Liver (tissue), 9 donors: ENCODE results near the gene GRAMD2A. TPM values are rescaled to one million over a fixed set of nuclear protein-coding genes. Genes with fewer than 3 reads are reported as not detected.

Experiments
- DNase-seq: peaks from one replicate; pipeline ENCODE4 v3.0.0-alpha.2; 2017; ENCODE audit warnings: low spot score
- H3K27ac ChIP-seq, 2 donors: one replicate each; pipeline ENCODE4 v1.7.0; 2013; ENCODE audit warnings: inconsistent platforms in 2 of 2, low read length in 2 of 2, control low read depth in 1 of 2, low read depth in 1 of 2, mild to moderate bottlenecking in 1 of 2
- H3K27me3 ChIP-seq, 4 donors: one replicate each; pipeline versions ENCODE4 v1.6.1 to v1.7.0; 2013; ENCODE audit warnings: low read length in 3 of 4, inconsistent platforms in 1 of 4, mild to moderate bottlenecking in 1 of 4, moderate library complexity in 1 of 4; ENCODE audit not compliant: control insufficient read depth in 4 of 4, insufficient read depth in 4 of 4
- H3K36me3 ChIP-seq, 4 donors: one replicate each; pipeline versions ENCODE4 v1.6.1 to v1.7.0; 2013; ENCODE audit warnings: low read length in 3 of 4, mild to moderate bottlenecking in 3 of 4, low read depth in 1 of 4, moderate library complexity in 1 of 4; ENCODE audit not compliant: control insufficient read depth in 4 of 4, insufficient read depth in 3 of 4
- H3K4me1 ChIP-seq, 4 donors: one replicate each; pipeline versions ENCODE4 v1.6.1 to v1.7.0; 2013; ENCODE audit warnings: low read length in 3 of 4, mild to moderate bottlenecking in 3 of 4, moderate library complexity in 1 of 4; ENCODE audit not compliant: control insufficient read depth in 4 of 4, insufficient read depth in 4 of 4
- H3K4me3 ChIP-seq, 3 donors: one replicate each; pipeline versions ENCODE4 v1.6.1 to v1.7.0; 2013; ENCODE audit warnings: low read length in 3 of 3, control low read depth in 1 of 3, low read depth in 1 of 3, mild to moderate bottlenecking in 1 of 3
- H3K9ac ChIP-seq, 2 donors: one replicate each; pipeline ENCODE4 v1.7.0; 2013; ENCODE audit warnings: low read length in 2 of 2, mild to moderate bottlenecking in 2 of 2, moderate library complexity in 2 of 2, control low read depth in 1 of 2, low read depth in 1 of 2
- H3K9me3 ChIP-seq, 4 donors: one replicate each; pipeline versions ENCODE4 v1.6.1 to v1.7.0; 2013; ENCODE audit warnings: low read length in 3 of 4; ENCODE audit not compliant: control insufficient read depth in 4 of 4
- EGR1 ChIP-seq, 2 donors: IDR thresholded peaks; 2 replicates each; pipeline ENCODE4 v1.6.1; 2016 to 2018; ENCODE audit warnings: antibody characterized with exemption in 2 of 2, low read depth in 2 of 2
- FOXA1 ChIP-seq: IDR thresholded peaks from 2 replicates; pipeline ENCODE4 v1.6.1; 2016; ENCODE audit warnings: antibody characterized with exemption
- GABPA ChIP-seq, 2 donors: IDR thresholded peaks in 1 of 2; conservative IDR thresholded peaks in 1 of 2; 2 replicates each; pipeline ENCODE4 v1.6.1; 2016; ENCODE audit warnings: antibody characterized with exemption in 2 of 2, mild to moderate bottlenecking in 1 of 2, moderate library complexity in 1 of 2
- HNF4A ChIP-seq, 2 donors: conservative IDR thresholded peaks; 2 replicates each; pipeline ENCODE4 v1.6.1; 2016; ENCODE audit warnings: antibody characterized with exemption in 2 of 2, mild to moderate bottlenecking in 2 of 2
- RAD21 ChIP-seq, 2 donors: IDR thresholded peaks; 2 replicates each; pipeline ENCODE4 v1.6.1; 2016; ENCODE audit warnings: antibody characterized with exemption in 2 of 2, mild to moderate bottlenecking in 2 of 2
- SP1 ChIP-seq: IDR thresholded peaks from 2 replicates; pipeline ENCODE4 v1.6.1; 2018; ENCODE audit warnings: antibody characterized with exemption, mild to moderate bottlenecking
- WGBS: extraction: QIAGEN DNeasy Blood & Tissue Kit; methylation state at CpG from one replicate; pipeline ENCODE4 v1.1.7; 2013; 5-methylcytosine and 5-hydroxymethylcytosine counted together
- polyA plus RNA-seq, 2 donors: library from polyadenylated mRNA; stranded (reverse) in 1 of 2; unstranded in 1 of 2; fragments of 200-250 nt in 1 of 2; fragments of >200 nt in 1 of 2; fragmentation: Nextera tagmentation in 1 of 2; extraction: Ambion mirVana in 1 of 2; gene quantifications; one replicate each; pipeline versions ENCODE4 v1.2.1 to v1.2.3, GENCODE V29; 2013 to 2015
- total RNA-seq, 2 donors: library from RNA; depleted of rRNA; stranded (reverse); fragments of >200 nt; gene quantifications; one replicate each; pipeline ENCODE4 v1.2.3, GENCODE V29; 2014
- TF ChIP-seq, protein P1 (sequence below): IDR thresholded peaks from 2 replicates; pipeline ENCODE4 v1.6.1; 2016; ENCODE audit warnings: antibody characterized with exemption
- TF ChIP-seq, protein P2 (sequence below): IDR thresholded peaks from 2 replicates; pipeline ENCODE4 v1.6.1; 2016; ENCODE audit warnings: antibody characterized with exemption, mild to moderate bottlenecking
- donor health status: healthy.
- donor health status: healthy.
- donor health status: healthy.
- donor health status: healthy.
- donor health status: healthy.

Gene GRAMD2A
- total and polyA plus RNA-seq, 4 donors, result not detected

DNA sequence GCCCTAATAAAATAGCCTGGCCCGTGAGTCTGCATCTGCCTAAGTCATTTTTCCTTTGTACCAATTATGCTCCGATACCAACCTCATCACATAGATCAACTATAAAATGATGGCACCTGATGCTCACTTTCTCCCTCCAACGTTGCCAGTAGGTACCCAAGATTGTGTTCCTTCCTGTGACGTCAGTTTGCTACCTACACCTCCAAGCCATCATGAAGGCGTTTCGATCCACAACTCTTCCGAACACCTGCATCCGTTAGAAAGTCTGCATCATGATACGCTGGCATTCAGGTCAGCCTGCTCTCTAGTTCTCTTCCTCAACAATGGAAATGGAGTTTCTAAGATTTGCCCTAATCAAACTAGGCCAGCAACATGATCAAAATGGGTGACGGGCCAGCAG, 25.7 kb upstream of the GRAMD2A start (continued):
- TF ChIP-seq, protein P1, sequence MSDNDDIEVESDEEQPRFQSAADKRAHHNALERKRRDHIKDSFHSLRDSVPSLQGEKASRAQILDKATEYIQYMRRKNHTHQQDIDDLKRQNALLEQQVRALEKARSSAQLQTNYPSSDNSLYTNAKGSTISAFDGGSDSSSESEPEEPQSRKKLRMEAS, result no peak

DNA sequence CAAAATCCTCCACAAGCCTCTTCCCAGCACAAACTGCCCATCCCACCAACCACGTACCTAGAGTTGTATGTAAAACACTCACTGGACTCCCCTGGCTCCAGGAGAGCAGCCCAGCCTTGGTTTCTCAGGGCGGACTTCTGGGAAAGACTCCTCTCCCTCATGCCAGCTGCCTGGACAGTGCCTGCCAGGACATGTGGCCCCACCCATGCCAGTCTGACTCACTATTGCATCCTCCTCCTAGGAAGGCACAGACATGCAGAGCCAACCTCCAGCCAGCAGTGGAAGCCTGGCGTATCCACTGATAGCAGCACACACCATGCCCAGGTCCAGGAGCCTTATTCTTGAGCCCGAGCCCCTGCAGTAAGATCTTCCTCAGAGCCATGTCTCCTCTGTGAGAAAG, 24.8 kb upstream of the GRAMD2A start:
- Histone ChIP-seq H3K4me1 (peaks cover 0 to 2% (median 0%) of the 10 kb centered on the region in 4 donors), H3K27me3 (no peaks in the 10 kb centered on the region), H3K9me3 (no peaks in the 10 kb centered on the region), H3K9ac (no peak overlapping the region), H3K4me3 (no peak overlapping the region), H3K27ac (no peak overlapping the region), H3K36me3 (peaks cover 0 to 5% (median 0%) of the 10 kb centered on the region in 4 donors)
- no peak for DNase-seq
- 95% methylated on average over 4 of the region's 4 CpGs for WGBS
- TF ChIP-seq, protein P2, sequence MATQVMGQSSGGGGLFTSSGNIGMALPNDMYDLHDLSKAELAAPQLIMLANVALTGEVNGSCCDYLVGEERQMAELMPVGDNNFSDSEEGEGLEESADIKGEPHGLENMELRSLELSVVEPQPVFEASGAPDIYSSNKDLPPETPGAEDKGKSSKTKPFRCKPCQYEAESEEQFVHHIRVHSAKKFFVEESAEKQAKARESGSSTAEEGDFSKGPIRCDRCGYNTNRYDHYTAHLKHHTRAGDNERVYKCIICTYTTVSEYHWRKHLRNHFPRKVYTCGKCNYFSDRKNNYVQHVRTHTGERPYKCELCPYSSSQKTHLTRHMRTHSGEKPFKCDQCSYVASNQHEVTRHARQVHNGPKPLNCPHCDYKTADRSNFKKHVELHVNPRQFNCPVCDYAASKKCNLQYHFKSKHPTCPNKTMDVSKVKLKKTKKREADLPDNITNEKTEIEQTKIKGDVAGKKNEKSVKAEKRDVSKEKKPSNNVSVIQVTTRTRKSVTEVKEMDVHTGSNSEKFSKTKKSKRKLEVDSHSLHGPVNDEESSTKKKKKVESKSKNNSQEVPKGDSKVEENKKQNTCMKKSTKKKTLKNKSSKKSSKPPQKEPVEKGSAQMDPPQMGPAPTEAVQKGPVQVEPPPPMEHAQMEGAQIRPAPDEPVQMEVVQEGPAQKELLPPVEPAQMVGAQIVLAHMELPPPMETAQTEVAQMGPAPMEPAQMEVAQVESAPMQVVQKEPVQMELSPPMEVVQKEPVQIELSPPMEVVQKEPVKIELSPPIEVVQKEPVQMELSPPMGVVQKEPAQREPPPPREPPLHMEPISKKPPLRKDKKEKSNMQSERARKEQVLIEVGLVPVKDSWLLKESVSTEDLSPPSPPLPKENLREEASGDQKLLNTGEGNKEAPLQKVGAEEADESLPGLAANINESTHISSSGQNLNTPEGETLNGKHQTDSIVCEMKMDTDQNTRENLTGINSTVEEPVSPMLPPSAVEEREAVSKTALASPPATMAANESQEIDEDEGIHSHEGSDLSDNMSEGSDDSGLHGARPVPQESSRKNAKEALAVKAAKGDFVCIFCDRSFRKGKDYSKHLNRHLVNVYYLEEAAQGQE, result no peak
- TF ChIP-seq HNF4A (conservative IDR thresholded peaks at IDR 0.05), result no peak

DNA sequence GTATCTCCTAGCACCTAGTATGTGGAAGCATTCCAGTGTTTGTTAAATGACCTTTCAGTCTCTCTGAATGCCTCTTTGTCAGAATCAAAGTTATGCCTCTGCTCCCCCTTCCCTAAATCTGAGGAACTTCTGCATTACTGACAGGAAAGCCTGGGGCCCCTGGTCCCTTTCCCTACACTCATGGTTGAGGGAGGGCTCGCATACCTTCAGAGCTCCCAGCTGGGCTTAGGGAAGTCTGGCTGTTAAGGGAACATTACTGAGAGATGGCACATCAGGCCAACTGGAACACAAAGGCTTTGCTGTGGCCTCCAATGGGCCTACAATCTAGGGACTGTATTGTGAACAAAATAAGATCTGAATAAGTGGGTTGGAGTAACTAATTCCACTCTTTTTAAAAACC, 23.1 kb upstream of the GRAMD2A start:
- TF ChIP-seq, protein P1, result no peak
- no peak for TF ChIP-seq FOXA1
- TF ChIP-seq, protein P2, result no peak
- TF ChIP-seq GABPA (IDR thresholded peaks at IDR 0.05 in 1 of 2, conservative IDR thresholded peaks at IDR 0.05 in 1 of 2), result no peak
- no peak for TF ChIP-seq SP1
- no peak for TF ChIP-seq HNF4A (conservative IDR thresholded peaks at IDR 0.05)
- no peak for TF ChIP-seq RAD21 (IDR thresholded peaks at IDR 0.05)
- no peak for TF ChIP-seq EGR1 (IDR thresholded peaks at IDR 0.05; ENCODE audit: low read depth in 2 of 2)

More for the DNA sequence above, 23.1 kb upstream of the GRAMD2A start:
- Histone ChIP-seq H3K9me3 (no peaks in the 10 kb centered on the region), H3K9ac (no peak overlapping the region), H3K36me3 (peaks cover 3 to 7% (median 5%) of the 10 kb centered on the region in 4 donors), H3K27ac (no peak overlapping the region), H3K27me3 (no peaks in the 10 kb centered on the region), H3K4me3 (no peak overlapping the region), H3K4me1 (no peaks in the 10 kb centered on the region)
- 81% methylated on average over 1 of the region's 1 CpG for WGBS
- no peak for DNase-seq
